Stimulated activated CD4-positive, alpha-beta T cell treated with anti-CD3 and anti-CD28 coated beads, TNF-alpha, amount 100 ng/mL, for 24 hours (primary cell): ENCODE results near the gene GRID1.

ENCODE experiments used
- DNase-seq, 3 experiments: peaks; one replicate each; pipeline ENCODE4 v3.0.0-alpha.2; 2020; ENCODE audit warnings: low read depth in 3 of 3

The GRID1 gene

GRCh38 chr10:86314616-86315548 is 51.7 kb downstream of the GRID1 start:
- DNase-seq = no peak

DNA sequence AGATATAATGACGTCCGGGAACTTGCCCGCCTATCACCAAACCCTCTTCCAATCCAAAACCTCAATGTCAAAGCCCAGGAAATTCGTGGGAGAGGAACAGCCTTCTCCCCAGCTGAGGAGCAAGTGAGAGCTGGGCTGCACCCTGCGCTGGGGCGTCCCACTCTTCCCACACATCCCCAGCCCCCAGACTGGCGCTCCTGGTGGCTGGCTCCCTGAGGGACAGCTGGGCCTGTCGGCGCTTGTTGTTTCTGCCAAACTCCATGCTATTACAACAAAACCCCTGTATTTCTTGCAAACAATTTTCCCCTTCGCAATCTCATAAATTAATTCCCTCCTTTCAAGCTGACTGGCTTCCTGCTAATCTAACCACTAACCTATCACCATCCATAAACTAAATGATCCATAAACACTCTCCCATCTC is 53.0 kb downstream of the GRID1 start:
- DNase-seq = no peak

- DNase-seq = no peak
Observed at GRCh38 chr10:86312701-86313270, 53.8 kb downstream of the GRID1 start.

GRCh38 chr10:86311906-86312305 is 54.7 kb downstream of the GRID1 start:
- DNase-seq = no peak

- no peak for DNase-seq
Observed at GRCh38 chr10:86311190-86311589, 55.4 kb downstream of the GRID1 start.

DNA sequence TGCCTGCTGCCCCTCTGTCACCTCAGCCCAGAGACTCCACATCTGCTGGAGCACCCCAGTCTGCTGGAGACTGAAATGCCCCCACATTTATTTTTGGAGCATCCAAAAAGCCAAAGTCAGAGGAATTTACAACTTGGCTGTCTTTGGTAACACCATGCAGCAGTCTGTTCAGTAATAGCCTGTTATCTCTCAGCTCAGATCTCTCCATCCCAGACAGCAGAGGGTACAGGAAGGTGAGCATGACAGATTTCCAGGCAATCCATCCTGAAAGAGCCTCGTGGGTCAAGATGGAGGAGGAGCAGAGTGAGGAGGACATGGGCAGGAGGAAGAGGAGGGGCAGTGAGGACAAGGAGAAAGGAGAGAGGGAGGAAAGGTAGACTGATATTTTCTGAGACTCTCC is 55.9 kb downstream of the GRID1 start:
- DNase-seq = no peak

GRCh38 chr10:86310291-86310690 is 56.3 kb downstream of the GRID1 start:
- no peak for DNase-seq

- DNase-seq = no peak
Observed at GRCh38 chr10:86308056-86308455, 58.5 kb downstream of the GRID1 start.

DNA sequence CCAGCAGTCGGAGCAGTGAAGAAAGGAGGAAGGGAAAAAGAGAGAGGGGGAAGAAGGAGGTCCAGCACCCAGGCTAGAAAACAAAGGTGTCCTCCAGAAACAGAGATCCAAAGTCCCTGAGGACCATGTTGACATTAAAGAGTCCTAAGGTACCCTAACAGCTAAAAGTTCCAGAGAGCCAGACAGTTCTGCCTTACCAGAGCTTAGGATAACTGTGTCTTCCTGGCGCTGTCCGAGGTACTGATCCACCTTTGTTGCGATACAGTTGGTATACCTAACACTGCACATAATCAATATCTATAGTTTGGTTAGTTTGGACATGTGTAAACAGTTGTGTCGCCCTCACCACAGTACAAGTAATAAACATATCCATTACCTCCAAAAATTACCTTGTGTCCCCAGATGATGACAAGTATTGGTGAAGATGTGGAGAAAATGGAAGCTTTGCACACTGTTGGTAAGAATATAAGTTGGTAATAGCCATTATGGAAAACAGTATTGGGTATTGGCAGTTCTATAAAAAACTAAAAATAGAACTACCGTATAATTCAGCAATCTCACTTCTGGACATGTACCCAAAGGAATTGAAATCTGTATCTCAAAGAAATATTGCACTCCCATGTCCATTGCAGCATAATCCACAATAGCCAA is 59.8 kb downstream of the GRID1 start:
- no peak for DNase-seq

DNA sequence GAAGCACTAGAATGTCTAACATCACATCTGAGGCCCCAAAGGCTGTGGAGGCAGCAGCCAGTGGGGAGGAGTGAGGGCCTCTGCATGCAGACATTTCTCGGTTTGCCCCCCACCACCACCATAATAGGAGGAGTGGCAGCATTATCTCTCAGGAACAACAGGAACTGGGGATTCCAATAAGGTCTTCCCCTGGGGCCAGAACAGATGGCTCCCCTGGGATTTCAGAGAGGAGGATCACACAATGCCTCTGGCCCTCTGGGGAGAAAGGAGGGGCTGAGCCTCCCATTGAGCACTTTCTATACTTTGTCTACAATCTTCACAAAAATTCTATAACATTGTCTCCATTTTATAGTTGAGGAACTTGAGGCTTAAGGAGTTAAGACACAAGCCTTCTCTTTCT is 61.1 kb downstream of the GRID1 start:
- no peak for DNase-seq

- no peak for DNase-seq
Observed at GRCh38 chr10:86304436-86304835, 62.2 kb downstream of the GRID1 start.

- no peak for DNase-seq
Observed at GRCh38 chr10:86303626-86304025, 63.0 kb downstream of the GRID1 start.

GRCh38 chr10:86301971-86302370 is 64.6 kb downstream of the GRID1 start:
- no peak for DNase-seq

DNA sequence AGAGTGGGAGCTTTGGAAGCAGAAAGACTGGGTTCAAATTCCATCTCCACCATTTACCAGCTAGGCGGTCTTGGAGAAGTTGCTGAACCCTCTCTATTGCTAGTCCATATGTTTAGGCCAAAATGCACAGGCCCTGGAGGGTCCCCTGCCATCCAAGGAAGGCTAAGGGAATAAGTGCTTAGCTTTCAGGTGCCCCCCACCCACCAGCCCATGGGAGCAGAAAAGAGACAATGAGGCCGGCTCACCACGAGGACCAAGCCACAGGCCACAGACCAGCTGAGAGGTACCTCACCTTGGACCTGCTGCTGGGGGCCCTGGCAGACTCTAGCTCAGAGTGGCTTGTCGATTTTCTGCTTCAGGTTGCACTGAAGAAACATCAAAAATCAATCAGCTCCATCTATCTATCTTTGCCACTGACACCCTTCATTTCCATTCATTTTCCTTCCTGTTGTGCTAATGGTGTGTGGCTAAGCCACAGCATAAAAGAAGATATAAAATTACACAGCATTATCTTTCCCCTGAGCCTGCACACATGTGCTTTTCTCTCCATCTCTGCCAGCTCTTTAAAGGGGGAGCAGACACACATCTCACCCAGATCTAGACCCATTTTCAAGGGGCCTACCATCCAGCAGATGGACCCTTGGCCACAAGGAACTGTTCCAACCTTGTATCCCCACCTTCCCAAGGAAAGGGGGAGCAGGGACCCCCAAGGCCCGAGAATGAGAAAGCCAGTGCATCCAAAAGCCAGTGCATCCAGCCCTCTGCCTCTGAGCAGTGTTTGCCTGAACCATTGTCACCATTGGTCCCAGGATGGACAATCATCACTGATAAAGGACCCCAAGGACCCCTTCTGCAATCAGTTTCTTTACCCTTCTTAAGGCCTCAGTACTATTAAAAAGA is 65.4 kb downstream of the GRID1 start:
- no peak for DNase-seq

DNA sequence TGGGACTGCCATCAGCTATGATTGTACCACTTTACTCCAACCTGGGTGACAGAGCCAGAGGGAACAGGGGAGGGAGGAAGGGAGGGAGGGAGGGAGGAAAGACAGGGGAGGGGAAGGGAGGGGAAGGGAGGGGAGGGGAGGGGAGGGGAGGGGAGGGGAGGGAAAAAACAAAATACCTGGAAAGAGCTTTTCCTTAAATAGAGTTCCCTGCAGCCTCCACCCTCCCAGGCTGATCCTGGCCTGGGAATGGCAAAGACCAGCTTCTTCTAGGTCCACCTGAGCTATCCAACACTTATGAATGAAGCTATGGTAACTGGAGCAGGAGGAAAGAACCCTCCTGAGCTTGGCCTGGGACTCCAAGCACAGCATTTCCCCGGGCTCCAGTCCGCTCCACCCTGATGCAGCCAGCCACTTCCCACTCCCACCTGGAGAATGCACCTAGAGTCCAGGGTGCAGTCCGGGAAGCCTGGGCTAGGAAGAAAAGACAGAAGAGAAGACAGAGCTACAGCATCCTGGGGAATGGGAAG is 66.1 kb downstream of the GRID1 start:
- DNase-seq = no peak

DNA sequence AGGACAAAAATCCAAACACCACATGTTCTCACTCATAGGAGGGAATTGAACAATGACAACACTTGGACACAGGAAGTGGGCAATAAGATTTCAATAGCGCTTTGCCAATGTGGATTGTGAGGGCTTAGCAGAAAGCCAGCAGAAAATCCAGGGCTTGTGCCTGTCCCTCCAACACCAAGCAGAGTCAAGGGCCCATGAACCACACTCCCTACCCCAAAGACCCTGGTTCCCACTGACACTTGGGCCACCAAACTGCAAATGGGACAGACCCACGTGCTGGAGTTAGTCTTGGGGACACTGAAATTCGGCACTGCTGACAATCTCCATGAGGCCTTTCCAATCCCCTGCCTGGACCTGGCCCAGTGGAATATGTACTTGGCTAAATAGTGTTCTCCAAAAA is 67.0 kb downstream of the GRID1 start:
- DNase-seq = no peak

DNA sequence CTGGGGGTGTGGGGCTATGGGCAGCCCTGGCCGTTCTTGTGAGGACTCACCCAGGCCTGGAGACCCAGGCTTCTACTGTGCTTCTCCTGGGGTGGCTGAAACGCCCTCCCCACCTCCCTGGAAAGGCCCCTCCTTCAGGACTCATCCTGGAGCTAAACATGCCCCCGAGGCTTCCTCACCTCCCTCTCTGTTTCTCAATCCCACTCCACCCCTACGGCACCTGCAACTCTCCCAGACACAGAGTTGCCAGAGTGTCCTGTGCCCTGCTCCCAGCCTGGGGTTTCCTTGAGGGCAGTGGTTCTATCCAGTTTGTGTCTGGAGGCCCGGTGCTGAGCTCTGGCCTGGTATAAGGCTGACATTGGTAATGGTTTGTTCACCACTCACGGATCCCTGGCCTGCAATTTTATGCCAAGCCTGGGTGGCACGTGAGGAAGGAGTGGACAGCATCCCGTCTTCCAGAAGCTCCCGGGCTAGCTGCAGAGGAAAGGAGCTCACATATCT is 68.0 kb downstream of the GRID1 start:
- DNase-seq = no peak

- DNase-seq = no peak
Observed at GRCh38 chr10:86295791-86296190, 70.8 kb downstream of the GRID1 start.

GRCh38 chr10:86295351-86295750 is 71.2 kb downstream of the GRID1 start:
- no peak for DNase-seq

- DNase-seq = no peak
Observed at GRCh38 chr10:86294346-86295265, 72.0 kb downstream of the GRID1 start.
